Endothelial cell (in vitro differentiated cells): ENCODE results near the gene PRRG3. TPM values are rescaled to one million over a fixed set of nuclear protein-coding genes. Genes with fewer than 3 reads are reported as not detected.

Source experiments
- DNase-seq: peaks from one replicate; pipeline ENCODE4 v3.0.0; 2021; ENCODE audit warnings: low spot score
- H3K27ac Mint-ChIP-seq: one replicate; pipeline ENCODE4 v1.8.0; 2021; ENCODE audit warnings: mixed read lengths, inconsistent platforms; ENCODE audit not compliant: unreplicated experiment
- H3K27me3 Mint-ChIP-seq: one replicate; pipeline ENCODE4 v1.8.0; 2021; ENCODE audit warnings: mild to moderate bottlenecking, moderate library complexity, mixed read lengths, inconsistent platforms; ENCODE audit not compliant: unreplicated experiment
- H3K36me3 Mint-ChIP-seq: one replicate; pipeline ENCODE4 v1.8.0; 2021; ENCODE audit warnings: mild to moderate bottlenecking, low read depth, mixed read lengths, inconsistent platforms; ENCODE audit not compliant: unreplicated experiment
- H3K4me1 Mint-ChIP-seq: one replicate; pipeline ENCODE4 v1.8.0; 2021; ENCODE audit warnings: mild to moderate bottlenecking, mixed read lengths, inconsistent platforms; ENCODE audit not compliant: unreplicated experiment
- H3K4me3 Mint-ChIP-seq: one replicate; pipeline ENCODE4 v1.8.0; 2021; ENCODE audit warnings: mild to moderate bottlenecking, mixed read lengths, inconsistent platforms; ENCODE audit not compliant: unreplicated experiment
- H3K9me3 Mint-ChIP-seq: one replicate; pipeline ENCODE4 v1.8.0; 2021; ENCODE audit warnings: mixed read lengths, inconsistent platforms; ENCODE audit not compliant: unreplicated experiment
- total RNA-seq: library from RNA; stranded (reverse); fragmentation: NEBNext Ultra II Directional; extraction: Animal tissue kit (Norgen Biotek cat#: 25700); gene quantifications from one replicate; pipeline ENCODE4 v1.2.1, GENCODE V29; 2021; ENCODE audit not compliant: unreplicated experiment
- TF ChIP-seq, protein P1 (sequence below): fragments of 200-600 bp; sonication (generic); IDR thresholded peaks from one replicate; pipeline ENCODE4 v1.5.0; 2021; ENCODE audit warnings: antibody characterized with exemption; ENCODE audit not compliant: unreplicated experiment

Gene PRRG3
- total RNA-seq, 1 donor from 2014 or later: 3.7 TPM

- Mint-ChIP-seq H3K4me3 (no peak overlapping the region), H3K9me3 (no peaks in the 10 kb centered on the region), H3K27me3 (no peaks in the 10 kb centered on the region), H3K36me3 (no peaks in the 10 kb centered on the region), H3K4me1 (no peaks in the 10 kb centered on the region), H3K27ac (no peak overlapping the region)
- peak; percentile 67 for DNase-seq
- TF ChIP-seq, protein P1, sequence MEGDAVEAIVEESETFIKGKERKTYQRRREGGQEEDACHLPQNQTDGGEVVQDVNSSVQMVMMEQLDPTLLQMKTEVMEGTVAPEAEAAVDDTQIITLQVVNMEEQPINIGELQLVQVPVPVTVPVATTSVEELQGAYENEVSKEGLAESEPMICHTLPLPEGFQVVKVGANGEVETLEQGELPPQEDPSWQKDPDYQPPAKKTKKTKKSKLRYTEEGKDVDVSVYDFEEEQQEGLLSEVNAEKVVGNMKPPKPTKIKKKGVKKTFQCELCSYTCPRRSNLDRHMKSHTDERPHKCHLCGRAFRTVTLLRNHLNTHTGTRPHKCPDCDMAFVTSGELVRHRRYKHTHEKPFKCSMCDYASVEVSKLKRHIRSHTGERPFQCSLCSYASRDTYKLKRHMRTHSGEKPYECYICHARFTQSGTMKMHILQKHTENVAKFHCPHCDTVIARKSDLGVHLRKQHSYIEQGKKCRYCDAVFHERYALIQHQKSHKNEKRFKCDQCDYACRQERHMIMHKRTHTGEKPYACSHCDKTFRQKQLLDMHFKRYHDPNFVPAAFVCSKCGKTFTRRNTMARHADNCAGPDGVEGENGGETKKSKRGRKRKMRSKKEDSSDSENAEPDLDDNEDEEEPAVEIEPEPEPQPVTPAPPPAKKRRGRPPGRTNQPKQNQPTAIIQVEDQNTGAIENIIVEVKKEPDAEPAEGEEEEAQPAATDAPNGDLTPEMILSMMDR: peak; percentile 82
These were observed 14.5 kb upstream of the PRRG3 start for GRCh38 chrX:151680805-151681204.

- TF ChIP-seq, protein P1: no peak
- peaks cover 2% of the 10 kb centered on the region for H3K27me3 Mint-ChIP-seq
- no peak overlapping the region for H3K27ac Mint-ChIP-seq
- no peak overlapping the region for H3K4me3 Mint-ChIP-seq
- no peak for DNase-seq
- no peaks in the 10 kb centered on the region for H3K4me1 Mint-ChIP-seq
- no peaks in the 10 kb centered on the region for H3K9me3 Mint-ChIP-seq
- H3K36me3 Mint-ChIP-seq: no peaks in the 10 kb centered on the region
These were observed 7.6 kb upstream of the PRRG3 start for GRCh38 chrX:151687635-151688034.

- no peaks in the 10 kb centered on the region for H3K36me3 Mint-ChIP-seq
- DNase-seq: no peak
- H3K27me3 Mint-ChIP-seq: peaks cover 4% of the 10 kb centered on the region
- no peaks in the 10 kb centered on the region for H3K9me3 Mint-ChIP-seq
- H3K4me3 Mint-ChIP-seq: no peak overlapping the region
- TF ChIP-seq, protein P1: no peak
- H3K27ac Mint-ChIP-seq: no peak overlapping the region
- H3K4me1 Mint-ChIP-seq: no peaks in the 10 kb centered on the region
These were observed 6.6 kb upstream of the PRRG3 start for GRCh38 chrX:151688695-151689094.

DNA sequence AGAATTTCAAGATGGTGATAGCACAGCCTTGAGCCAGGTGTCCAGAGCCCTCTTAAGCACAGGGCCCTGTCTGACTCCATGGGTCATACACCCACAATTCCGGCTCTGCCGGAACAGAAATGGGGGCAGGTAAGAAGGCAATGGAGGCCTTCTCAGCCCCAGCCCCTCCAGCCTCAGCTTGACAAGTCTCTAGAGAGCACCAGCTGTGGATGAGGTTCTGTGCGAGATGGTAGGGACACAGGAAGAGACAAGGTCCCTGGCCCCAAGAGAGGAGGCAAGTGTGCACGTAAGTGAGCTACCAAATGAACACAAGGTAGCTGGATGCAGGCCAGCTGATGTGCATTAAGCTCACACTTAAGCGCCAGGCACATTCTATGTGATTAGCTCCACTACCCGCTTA is 2.4 kb upstream of the PRRG3 start:
- peaks cover 7% of the 10 kb centered on the region for H3K27me3 Mint-ChIP-seq
- no peak for DNase-seq
- TF ChIP-seq, protein P1: no peak
- no peaks in the 10 kb centered on the region for H3K36me3 Mint-ChIP-seq
- H3K4me3 Mint-ChIP-seq: no peak overlapping the region
- no peak overlapping the region for H3K27ac Mint-ChIP-seq
- H3K9me3 Mint-ChIP-seq: no peaks in the 10 kb centered on the region
- H3K4me1 Mint-ChIP-seq: peaks cover 3% of the 10 kb centered on the region

DNA sequence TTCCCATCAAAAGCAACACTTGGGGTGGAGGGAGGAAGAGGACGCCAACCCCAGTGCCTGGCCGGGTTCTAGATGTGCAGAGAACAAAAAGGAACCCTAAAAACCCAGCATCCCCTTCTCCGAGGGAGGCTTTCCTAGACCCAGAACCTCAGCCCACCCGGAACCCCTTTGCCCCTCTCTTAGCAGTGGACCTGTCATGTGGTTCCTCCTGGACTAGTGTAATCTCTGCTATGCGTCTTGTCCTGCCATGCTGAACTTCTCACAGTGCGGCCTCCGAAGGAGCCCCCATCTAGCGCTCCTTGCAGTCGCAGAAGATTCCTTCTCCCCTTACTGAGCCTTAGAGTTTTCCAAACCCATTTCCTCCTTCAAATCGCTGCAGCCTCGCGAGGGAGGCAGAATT is 1.1 kb upstream of the PRRG3 start:
- Mint-ChIP-seq H3K27me3 (peaks cover 7% of the 10 kb centered on the region), H3K9me3 (no peaks in the 10 kb centered on the region), H3K36me3 (no peaks in the 10 kb centered on the region), H3K4me3 (no peak overlapping the region), H3K4me1 (peaks cover 3% of the 10 kb centered on the region), H3K27ac (no peak overlapping the region)
- no peak for DNase-seq
- TF ChIP-seq, protein P1: no peak
